GM12864 (cell line): Measurements from ENCODE around the gene CFAP61.

Source experiments
- DNase-seq: peaks from one replicate; pipeline ENCODE4 v3.0.0-alpha.2; 2011; ENCODE audit warnings: low read depth
- H3K4me3 ChIP-seq: 2 replicates; pipeline ENCODE4 v1.5.1; 2011; ENCODE audit warnings: mild to moderate bottlenecking, low read depth, low read length, control low read depth
- TF ChIP-seq, protein P1 (sequence below): IDR thresholded peaks from 2 replicates; pipeline ENCODE4 v1.5.1; 2011; ENCODE audit warnings: low read depth, mild to moderate bottlenecking, moderate library complexity, low read length, control low read depth, inconsistent platforms; ENCODE audit errors: missing control alignments

The CFAP61 gene

DNA sequence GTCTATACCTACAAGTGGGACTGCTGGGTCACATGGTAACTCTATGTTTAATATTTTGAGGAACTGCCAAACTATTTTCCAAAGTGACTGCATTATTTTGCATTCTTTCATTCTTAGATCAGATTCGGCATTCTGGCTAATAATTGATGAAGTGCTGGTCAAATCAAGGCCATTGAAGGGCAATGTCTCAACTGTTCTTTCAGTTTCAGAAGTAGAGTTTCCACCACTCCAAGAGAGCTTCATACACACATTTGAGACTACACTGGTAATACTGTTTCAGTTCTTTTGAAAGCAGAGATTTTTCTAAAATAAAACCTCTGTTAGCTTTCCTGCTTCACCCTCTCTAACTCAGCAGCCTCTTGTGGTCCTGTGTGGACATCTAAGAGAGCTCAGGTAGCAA, 154.5 kb downstream of the CFAP61 start:
- H3K4me3 ChIP-seq = no peak overlapping the region
- no peak for DNase-seq
- TF ChIP-seq, protein P1, sequence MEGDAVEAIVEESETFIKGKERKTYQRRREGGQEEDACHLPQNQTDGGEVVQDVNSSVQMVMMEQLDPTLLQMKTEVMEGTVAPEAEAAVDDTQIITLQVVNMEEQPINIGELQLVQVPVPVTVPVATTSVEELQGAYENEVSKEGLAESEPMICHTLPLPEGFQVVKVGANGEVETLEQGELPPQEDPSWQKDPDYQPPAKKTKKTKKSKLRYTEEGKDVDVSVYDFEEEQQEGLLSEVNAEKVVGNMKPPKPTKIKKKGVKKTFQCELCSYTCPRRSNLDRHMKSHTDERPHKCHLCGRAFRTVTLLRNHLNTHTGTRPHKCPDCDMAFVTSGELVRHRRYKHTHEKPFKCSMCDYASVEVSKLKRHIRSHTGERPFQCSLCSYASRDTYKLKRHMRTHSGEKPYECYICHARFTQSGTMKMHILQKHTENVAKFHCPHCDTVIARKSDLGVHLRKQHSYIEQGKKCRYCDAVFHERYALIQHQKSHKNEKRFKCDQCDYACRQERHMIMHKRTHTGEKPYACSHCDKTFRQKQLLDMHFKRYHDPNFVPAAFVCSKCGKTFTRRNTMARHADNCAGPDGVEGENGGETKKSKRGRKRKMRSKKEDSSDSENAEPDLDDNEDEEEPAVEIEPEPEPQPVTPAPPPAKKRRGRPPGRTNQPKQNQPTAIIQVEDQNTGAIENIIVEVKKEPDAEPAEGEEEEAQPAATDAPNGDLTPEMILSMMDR = no peak

DNA sequence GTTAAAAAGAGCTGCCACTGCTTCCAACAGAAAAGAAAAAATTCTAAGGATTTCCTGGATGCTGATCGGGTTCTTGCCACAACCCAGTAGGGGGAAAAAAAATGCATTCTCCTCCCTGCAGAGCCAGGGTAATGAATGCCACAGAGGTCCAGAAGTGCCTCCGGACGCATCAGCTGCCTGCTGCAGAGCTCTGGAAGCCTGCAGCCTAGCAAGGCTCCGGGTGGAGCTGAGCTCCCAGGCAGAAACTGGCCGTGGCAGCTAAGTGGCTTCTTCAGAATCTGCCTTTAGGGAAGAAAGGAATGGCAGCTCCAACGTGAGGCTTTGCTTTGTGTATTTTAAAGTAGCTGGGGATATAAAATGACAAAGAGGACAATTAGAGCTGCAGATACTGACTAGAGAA, 155.0 kb downstream of the CFAP61 start:
- H3K4me3 ChIP-seq = no peak overlapping the region
- no peak for DNase-seq
- TF ChIP-seq, protein P1 = no peak

DNA sequence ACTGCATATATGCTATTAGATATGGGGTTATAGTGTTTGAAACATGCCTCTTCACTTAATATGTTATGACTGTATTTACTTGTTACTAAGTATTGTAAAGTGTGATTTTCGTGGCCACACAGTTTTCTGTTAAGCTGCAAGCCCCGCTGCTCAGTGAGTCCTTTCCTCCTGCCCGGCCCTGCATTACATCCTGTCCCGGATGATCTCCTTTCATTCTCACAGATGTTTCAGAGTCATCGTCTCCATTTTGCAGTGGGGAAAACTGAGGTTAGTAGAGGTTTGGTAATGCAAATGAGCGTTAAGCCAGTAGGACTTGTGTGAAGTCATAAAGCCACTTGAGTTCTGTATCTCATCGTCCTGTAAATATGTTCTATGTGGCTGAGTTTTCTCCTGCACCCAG, 155.5 kb downstream of the CFAP61 start:
- peak; percentile 26 for DNase-seq
- no peak overlapping the region for H3K4me3 ChIP-seq
- TF ChIP-seq, protein P1 = no peak

DNA sequence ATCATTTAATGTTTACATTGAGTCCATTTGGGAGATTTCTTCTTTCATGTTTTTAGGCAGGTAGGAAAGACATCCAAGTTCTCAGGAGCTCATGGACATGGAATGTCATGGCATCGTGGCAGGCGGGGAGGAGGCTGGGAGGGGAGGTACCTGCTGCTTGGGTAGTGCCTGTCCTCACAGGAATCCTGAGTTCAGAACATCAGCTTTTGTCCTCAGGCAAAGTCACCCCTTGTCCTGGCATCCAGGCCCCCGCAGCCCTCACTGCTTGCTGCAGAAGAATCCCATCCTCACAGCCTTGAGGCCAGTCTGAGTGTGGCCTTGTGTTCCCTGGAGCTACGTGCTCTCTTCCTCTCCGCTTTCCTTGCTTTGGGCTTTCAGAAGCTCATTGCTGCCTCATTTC, 157.4 kb downstream of the CFAP61 start:
- TF ChIP-seq, protein P1 = no peak
- no peak overlapping the region for H3K4me3 ChIP-seq
- DNase-seq = no peak

DNA sequence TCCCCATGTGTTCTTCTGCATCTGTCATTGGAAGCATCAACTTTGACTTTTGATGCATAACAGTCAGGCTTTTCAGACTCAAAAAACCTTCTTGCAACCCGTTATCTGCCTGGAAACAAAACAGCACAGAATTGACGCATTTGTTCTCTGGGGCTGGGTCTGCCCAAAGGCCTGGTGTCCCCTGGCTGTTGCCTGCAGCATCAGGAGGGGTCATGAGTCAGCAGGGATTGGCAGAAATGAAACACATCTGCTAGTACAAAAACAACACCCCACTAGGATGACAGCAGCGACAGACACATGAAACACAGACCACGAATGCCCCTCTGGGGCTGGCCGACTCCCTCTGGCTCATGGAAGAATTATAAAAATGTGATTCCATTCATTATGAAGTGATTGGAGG, 158.0 kb downstream of the CFAP61 start:
- DNase-seq = no peak
- H3K4me3 ChIP-seq = no peak overlapping the region
- TF ChIP-seq, protein P1 = no peak

DNA sequence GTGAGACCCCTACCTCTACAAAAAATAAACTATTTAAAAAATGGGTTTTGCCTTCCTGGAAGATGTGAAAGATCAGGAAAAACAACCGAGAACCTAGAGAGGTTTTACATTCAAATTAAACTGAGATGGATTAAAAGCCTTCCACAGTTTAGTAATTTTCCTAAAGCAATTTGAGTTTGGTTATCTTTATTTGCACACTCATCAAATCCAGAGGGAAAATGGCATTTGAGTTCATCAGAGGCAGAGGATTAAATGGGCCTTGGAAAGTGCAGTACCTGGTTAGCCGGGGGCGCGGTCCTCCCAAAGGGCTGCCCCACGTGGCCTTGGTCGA, 158.6 kb downstream of the CFAP61 start:
- H3K4me3 ChIP-seq = no peak overlapping the region
- TF ChIP-seq, protein P1 = no peak
- DNase-seq = no peak

DNA sequence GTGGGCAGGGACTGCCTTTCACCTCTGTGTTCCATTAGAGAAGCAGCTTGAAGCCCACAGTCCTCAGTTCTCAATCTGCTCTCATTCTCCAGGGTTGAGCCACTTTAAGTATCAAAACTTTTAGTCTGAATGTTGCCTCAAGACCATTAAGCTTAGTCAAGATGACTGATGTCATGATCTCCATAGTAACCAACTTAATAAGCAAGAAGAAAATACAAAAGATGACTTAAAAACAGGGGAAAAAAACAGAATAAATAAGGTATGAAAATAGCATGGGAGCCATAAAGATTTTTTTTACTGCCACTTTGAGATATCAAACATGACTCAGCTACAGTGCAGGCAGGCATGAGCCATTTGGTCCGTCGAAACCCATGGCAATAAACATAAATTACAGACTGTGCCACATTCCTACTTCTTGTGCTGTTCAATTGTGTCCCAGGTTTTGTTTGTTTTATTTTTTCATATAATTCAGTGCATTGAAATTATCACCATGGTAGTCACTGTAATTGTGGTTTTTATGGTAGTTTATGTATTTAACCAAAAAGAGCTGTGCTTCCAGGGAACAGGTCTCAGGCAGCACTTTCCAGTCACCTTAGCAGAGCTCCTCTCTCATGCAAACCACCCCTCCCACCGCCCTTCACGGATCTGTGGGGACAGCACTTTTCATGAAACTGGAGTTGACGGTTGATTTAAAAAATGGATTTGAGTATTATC, 159.1 kb downstream of the CFAP61 start:
- TF ChIP-seq, protein P1 = no peak
- DNase-seq = no peak
- no peak overlapping the region for H3K4me3 ChIP-seq
